NCI-H2107 treated with DMSO at 0.1 percent for 48 hours (cell line): Measurements from ENCODE around the gene SMURF2.
"Not testable (repeated sequence)": the region's sequence is repeated elsewhere in the genome, so short reads cannot be mapped to it uniquely, and the experiment has no call there.

Experiments used
- DNase-seq: peaks from one replicate; lab custom pipeline; 2025; ENCODE audit not compliant: unreplicated experiment; lab: John Stamatoyannopoulos, UW

The SMURF2 gene

GRCh38 chr17:64632606-64633005 is 29.5 kb downstream of the SMURF2 start:
- DNase-seq: no peak

GRCh38 chr17:64632194-64632593 is 29.9 kb downstream of the SMURF2 start:
- DNase-seq: no peak

GRCh38 chr17:64630309-64631223 is 31.5 kb downstream of the SMURF2 start:
- DNase-seq: no peak

GRCh38 chr17:64628641-64629040 is 33.5 kb downstream of the SMURF2 start:
- no peak for DNase-seq

GRCh38 chr17:64627797-64628196 is 34.3 kb downstream of the SMURF2 start:
- DNase-seq: no peak

GRCh38 chr17:64626827-64627226 is 35.3 kb downstream of the SMURF2 start:
- no peak for DNase-seq

GRCh38 chr17:64625541-64625940 is 36.6 kb downstream of the SMURF2 start:
- no peak for DNase-seq

GRCh38 chr17:64622931-64623654 is 39.0 kb downstream of the SMURF2 start:
- DNase-seq: no peak

- DNase-seq: no peak
These were observed 40.3 kb downstream of the SMURF2 start for GRCh38 chr17:64621772-64622171.

GRCh38 chr17:64618848-64619247 is 43.3 kb downstream of the SMURF2 start:
- DNase-seq: no peak

- no peak for DNase-seq
These were observed 44.9 kb downstream of the SMURF2 start for GRCh38 chr17:64617125-64617780.

GRCh38 chr17:64615028-64615677 is 47.0 kb downstream of the SMURF2 start:
- DNase-seq: no peak

GRCh38 chr17:64614266-64615027 is 47.7 kb downstream of the SMURF2 start:
- DNase-seq: no peak

GRCh38 chr17:64611369-64611768 is 50.7 kb downstream of the SMURF2 start:
- DNase-seq: no peak

- not testable (repeated sequence) for DNase-seq
These were observed 51.9 kb downstream of the SMURF2 start for GRCh38 chr17:64610244-64610643.

GRCh38 chr17:64608571-64608981 is 53.5 kb downstream of the SMURF2 start:
- no peak for DNase-seq

- no peak for DNase-seq
These were observed 54.1 kb downstream of the SMURF2 start for GRCh38 chr17:64607862-64608565.

GRCh38 chr17:64604532-64604931 is 57.6 kb downstream of the SMURF2 start:
- DNase-seq: not testable (repeated sequence)

- no peak for DNase-seq
These were observed 58.1 kb downstream of the SMURF2 start for GRCh38 chr17:64603987-64604386.

- no peak for DNase-seq
These were observed 62.3 kb downstream of the SMURF2 start for GRCh38 chr17:64599827-64600226.
